ENCODE measurements around the gene WBP2. TPM values are rescaled to one million over a fixed set of nuclear protein-coding genes. Genes with fewer than 3 reads are reported as not detected.

Gene WBP2
- total and polyA plus RNA-seq, 2 of the 13 experiments (the other 11 are each of a cell fraction or from before 2014, with no cell fraction given), result 29.2 to 29.5 TPM

DNA sequence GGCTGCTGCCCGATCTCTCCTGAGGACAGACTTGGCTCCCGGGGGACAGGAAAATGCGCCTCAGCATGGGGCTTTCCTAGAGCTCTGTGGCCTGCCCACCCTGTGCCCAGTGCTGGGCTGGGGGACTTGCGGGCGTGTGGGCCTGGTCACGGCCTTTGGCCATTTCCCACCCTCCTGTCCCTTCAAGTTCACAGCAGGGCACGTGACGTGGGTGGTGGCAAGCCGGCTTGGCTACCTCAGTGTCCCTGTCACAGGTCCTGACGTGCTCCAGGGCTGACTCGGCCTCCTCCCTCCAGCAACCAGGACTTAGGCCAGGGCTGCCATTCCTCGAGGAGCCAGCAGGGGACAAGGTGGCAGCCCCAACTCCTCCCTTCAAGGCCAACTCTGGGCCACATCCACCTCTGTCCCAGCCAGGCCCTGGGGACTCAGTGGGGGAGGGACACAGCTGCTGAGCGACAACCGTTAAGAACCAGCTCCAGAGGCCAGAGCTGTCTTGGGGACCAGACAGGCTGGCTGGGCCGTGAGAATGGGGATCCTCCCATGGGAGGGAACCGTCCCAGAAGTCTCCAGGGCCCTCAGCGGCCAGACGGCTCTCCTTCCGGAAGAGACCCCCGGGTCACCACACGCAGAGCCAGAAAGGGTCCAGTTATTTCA lies 9.9 kb downstream of the WBP2 start (continued):
- TF ChIP-seq ZNF607 (CRISPR knock-in tag; IDR thresholded peaks at IDR 0.05; ENCODE audit: borderline replicate concordance) (peak; percentile 27), MED8 (CRISPR knock-in tag; IDR thresholded peaks at IDR 0.05; ENCODE audit: insufficient replicate concordance) (no peak), ZNF484 (CRISPR knock-in tag; IDR thresholded peaks at IDR 0.05; ENCODE audit: borderline replicate concordance, low read depth) (no peak), ZNF10 (CRISPR knock-in tag; IDR thresholded peaks at IDR 0.05; ENCODE audit: borderline replicate concordance, low read depth) (no peak), RBAK (CRISPR knock-in tag; IDR thresholded peaks at IDR 0.05) (peak; percentile 61; the same call in 1 of the 2 replicates), ARHGAP35 (CRISPR knock-in tag; IDR thresholded peaks at IDR 0.05; ENCODE audit: borderline replicate concordance) (peak; percentile 89; the same call in 1 of the 2 replicates), NONO (IDR thresholded peaks at IDR 0.05) (no peak), NONO (CRISPR knock-in tag; conservative IDR thresholded peaks at IDR 0.05) (peak; percentile 73; the same call in 1 of the 2 replicates), ZNF619 (CRISPR knock-in tag; IDR thresholded peaks at IDR 0.05) (no peak), HOXA7 (CRISPR knock-in tag; IDR thresholded peaks at IDR 0.05) (no peak), SP4 (CRISPR knock-in tag; IDR thresholded peaks at IDR 0.05) (peak; percentile 24; the same call in 1 of the 2 replicates), FOXA3 (CRISPR knock-in tag; IDR thresholded peaks at IDR 0.05) (peak; percentile 54), ZNF629 (CRISPR knock-in tag; conservative IDR thresholded peaks at IDR 0.05) (no peak), NFIB (CRISPR knock-in tag; IDR thresholded peaks at IDR 0.05; ENCODE audit: borderline replicate concordance) (no peak)
- TF ChIP-seq, protein P1, sequence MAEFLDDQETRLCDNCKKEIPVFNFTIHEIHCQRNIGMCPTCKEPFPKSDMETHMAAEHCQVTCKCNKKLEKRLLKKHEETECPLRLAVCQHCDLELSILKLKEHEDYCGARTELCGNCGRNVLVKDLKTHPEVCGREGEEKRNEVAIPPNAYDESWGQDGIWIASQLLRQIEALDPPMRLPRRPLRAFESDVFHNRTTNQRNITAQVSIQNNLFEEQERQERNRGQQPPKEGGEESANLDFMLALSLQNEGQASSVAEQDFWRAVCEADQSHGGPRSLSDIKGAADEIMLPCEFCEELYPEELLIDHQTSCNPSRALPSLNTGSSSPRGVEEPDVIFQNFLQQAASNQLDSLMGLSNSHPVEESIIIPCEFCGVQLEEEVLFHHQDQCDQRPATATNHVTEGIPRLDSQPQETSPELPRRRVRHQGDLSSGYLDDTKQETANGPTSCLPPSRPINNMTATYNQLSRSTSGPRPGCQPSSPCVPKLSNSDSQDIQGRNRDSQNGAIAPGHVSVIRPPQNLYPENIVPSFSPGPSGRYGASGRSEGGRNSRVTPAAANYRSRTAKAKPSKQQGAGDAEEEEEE (CRISPR knock-in tag; IDR thresholded peaks at IDR 0.05; ENCODE audit: borderline replicate concordance), result 0 out of 2 replicates have a peak, but pooled peaks have one; percentile 70
- TF ChIP-seq, protein P2, sequence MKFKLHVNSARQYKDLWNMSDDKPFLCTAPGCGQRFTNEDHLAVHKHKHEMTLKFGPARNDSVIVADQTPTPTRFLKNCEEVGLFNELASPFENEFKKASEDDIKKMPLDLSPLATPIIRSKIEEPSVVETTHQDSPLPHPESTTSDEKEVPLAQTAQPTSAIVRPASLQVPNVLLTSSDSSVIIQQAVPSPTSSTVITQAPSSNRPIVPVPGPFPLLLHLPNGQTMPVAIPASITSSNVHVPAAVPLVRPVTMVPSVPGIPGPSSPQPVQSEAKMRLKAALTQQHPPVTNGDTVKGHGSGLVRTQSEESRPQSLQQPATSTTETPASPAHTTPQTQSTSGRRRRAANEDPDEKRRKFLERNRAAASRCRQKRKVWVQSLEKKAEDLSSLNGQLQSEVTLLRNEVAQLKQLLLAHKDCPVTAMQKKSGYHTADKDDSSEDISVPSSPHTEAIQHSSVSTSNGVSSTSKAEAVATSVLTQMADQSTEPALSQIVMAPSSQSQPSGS (CRISPR knock-in tag; IDR thresholded peaks at IDR 0.05), result no peak; the same call in 1 of the 2 replicates
- TF ChIP-seq, protein P3, sequence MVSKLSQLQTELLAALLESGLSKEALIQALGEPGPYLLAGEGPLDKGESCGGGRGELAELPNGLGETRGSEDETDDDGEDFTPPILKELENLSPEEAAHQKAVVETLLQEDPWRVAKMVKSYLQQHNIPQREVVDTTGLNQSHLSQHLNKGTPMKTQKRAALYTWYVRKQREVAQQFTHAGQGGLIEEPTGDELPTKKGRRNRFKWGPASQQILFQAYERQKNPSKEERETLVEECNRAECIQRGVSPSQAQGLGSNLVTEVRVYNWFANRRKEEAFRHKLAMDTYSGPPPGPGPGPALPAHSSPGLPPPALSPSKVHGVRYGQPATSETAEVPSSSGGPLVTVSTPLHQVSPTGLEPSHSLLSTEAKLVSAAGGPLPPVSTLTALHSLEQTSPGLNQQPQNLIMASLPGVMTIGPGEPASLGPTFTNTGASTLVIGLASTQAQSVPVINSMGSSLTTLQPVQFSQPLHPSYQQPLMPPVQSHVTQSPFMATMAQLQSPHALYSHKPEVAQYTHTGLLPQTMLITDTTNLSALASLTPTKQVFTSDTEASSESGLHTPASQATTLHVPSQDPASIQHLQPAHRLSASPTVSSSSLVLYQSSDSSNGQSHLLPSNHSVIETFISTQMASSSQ (IDR thresholded peaks at IDR 0.05; ENCODE audit: low read depth), result no peak
- TF ChIP-seq, protein P3 (CRISPR knock-in tag; IDR thresholded peaks at IDR 0.05; ENCODE audit: borderline replicate concordance), result peak; percentile 56; the same call in 1 of the 2 replicates

All from HepG2 (cell line).